Amygdala (tissue), 56 donors: ENCODE data around the gene KLHL33.

Experiments
- DNase-seq, 56 donors: peaks; one replicate each; lab custom pipeline; 2025; lab: John Stamatoyannopoulos, UW

KLHL33 gene

GRCh38 chr14:20382526-20382925 lies 53.4 kb downstream of the KLHL33 start:
- no peak for DNase-seq

GRCh38 chr14:20381341-20381740 lies 54.6 kb downstream of the KLHL33 start:
- no peak for DNase-seq

GRCh38 chr14:20380681-20381080 lies 55.3 kb downstream of the KLHL33 start:
- DNase-seq = no peak

- no peak for DNase-seq
Observed at GRCh38 chr14:20379743-20380142, 56.2 kb downstream of the KLHL33 start.

GRCh38 chr14:20377171-20377570 lies 58.8 kb downstream of the KLHL33 start:
- no peak for DNase-seq

- DNase-seq = no peak
Observed at GRCh38 chr14:20376071-20376588, 59.8 kb downstream of the KLHL33 start.
